ENCODE measurements around the gene BOD1L1. TPM values are rescaled to one million over a fixed set of nuclear protein-coding genes. Genes with fewer than 3 reads are reported as not detected.

Gene BOD1L1
- total RNA-seq, 4 donors from 2014 or later, result 34.6 to 45.3 (median 35.4) TPM

DNA sequence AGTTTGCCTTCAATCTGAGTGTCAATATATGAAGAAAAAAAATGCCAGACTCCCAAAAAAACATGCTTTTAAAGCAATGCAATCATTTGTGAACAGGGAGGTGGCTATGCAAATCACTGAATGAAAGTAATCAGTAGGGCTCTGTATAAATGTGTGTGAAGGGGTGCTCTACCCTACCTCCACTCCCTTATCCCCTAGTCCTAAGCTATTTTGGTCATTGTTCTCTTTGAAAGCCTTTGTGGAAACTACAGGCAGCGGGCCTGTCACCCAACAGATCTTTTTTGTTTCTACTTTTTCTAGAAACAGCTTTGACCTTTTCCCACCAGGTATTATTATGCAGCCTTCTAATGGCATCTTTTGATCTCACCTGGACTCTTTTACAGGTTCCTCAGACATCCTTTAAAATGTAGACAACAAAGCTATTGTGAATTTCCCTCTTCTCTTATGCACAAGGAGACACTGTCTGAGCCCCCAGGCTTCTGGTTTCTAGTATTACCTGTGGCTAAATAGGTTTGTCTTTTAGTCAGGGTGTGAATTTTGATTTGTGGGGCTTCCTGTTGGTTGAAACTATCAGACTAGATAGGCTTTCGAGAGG, 9.2 kb downstream of the BOD1L1 start:
- Histone ChIP-seq H3K9me3 (no peaks in the 10 kb centered on the region), H3K36me3 (peaks cover 10 to 68% of the 10 kb centered on the region in 2 donors), H3K4me1 (peaks cover 0 to 17% (median 0%) of the 10 kb centered on the region in 3 donors), H3K27me3 (no peaks in the 10 kb centered on the region), H3K27ac (no peak overlapping the region), H3K4me3 (no peak overlapping the region)
- WGBS, 2 donors (ENCODE audit: low coverage in 1 of 2), result 76 to 83% methylated on average over 1 to 2 of the region's 2 CpGs
- no peak for ATAC-seq
- TF ChIP-seq POLR2A (IDR thresholded peaks at IDR 0.05) (no peak), POLR2AphosphoS5 (IDR thresholded peaks at IDR 0.05) (no peak), EP300 (IDR thresholded peaks at IDR 0.05) (no peak)
- TF ChIP-seq, protein P1, sequence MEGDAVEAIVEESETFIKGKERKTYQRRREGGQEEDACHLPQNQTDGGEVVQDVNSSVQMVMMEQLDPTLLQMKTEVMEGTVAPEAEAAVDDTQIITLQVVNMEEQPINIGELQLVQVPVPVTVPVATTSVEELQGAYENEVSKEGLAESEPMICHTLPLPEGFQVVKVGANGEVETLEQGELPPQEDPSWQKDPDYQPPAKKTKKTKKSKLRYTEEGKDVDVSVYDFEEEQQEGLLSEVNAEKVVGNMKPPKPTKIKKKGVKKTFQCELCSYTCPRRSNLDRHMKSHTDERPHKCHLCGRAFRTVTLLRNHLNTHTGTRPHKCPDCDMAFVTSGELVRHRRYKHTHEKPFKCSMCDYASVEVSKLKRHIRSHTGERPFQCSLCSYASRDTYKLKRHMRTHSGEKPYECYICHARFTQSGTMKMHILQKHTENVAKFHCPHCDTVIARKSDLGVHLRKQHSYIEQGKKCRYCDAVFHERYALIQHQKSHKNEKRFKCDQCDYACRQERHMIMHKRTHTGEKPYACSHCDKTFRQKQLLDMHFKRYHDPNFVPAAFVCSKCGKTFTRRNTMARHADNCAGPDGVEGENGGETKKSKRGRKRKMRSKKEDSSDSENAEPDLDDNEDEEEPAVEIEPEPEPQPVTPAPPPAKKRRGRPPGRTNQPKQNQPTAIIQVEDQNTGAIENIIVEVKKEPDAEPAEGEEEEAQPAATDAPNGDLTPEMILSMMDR (IDR thresholded peaks at IDR 0.05), result no peak

DNA sequence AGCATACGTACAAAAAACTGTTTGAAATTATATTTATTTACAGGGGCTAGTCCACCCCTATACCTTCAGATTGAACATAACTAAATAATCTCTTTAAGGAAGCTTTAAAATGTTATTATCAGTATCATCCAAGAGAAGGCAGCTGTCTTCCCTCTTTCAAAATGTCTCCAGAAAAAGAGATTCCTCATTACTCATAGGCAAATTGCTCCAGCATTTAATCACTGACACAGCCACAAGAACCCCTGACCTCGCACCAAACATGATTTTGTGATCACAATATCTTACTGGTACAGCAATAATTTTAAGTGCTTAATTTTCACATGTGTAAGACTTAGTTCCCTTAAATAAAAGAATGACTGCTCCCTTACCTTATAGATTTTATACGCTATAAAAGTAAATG, 9.7 kb downstream of the BOD1L1 start:
- no peak for TF ChIP-seq POLR2A (IDR thresholded peaks at IDR 0.05)
- TF ChIP-seq, protein P1 (IDR thresholded peaks at IDR 0.05), result no peak
- TF ChIP-seq EP300 (IDR thresholded peaks at IDR 0.05), result no peak
- TF ChIP-seq POLR2AphosphoS5 (IDR thresholded peaks at IDR 0.05), result no peak
- H3K4me1 ChIP-seq, result peaks cover 0 to 12% (median 0%) of the 10 kb centered on the region in 3 donors
- 67 to 80% methylated on average over 3 of the region's 3 CpGs for WGBS, 2 donors (ENCODE audit: low coverage in 1 of 2)
- H3K36me3 ChIP-seq, result peaks cover 14 to 73% of the 10 kb centered on the region in 2 donors
- no peak overlapping the region for H3K4me3 ChIP-seq
- no peak for ATAC-seq
- no peak overlapping the region for H3K27ac ChIP-seq
- no peaks in the 10 kb centered on the region for H3K9me3 ChIP-seq
- H3K27me3 ChIP-seq, result no peaks in the 10 kb centered on the region

DNA sequence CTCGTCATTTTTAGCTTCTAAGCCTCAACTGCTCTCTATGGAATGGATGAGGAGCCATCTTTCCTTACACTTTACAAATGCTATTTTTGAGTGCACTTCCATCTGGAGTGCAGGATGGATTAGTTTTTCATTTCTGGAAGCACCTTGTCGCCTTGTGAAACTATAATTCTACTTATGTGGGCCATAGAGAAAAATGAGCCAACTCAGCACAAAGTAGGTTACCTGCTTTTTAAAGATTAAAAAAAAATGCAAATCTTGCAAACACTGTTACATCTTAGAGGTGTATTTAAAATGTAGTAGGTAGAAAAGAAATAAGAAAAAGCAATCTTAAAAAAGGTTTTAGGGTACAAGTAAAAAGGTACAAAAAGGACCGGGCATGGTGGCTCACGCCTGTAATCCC, 10.9 kb downstream of the BOD1L1 start:
- H3K9me3 ChIP-seq, result no peaks in the 10 kb centered on the region
- H3K27ac ChIP-seq, result no peak overlapping the region
- no peak for ATAC-seq
- 88 to 93% methylated on average over 4 of the region's 4 CpGs for WGBS, 2 donors (ENCODE audit: low coverage in 1 of 2)
- TF ChIP-seq POLR2AphosphoS5 (IDR thresholded peaks at IDR 0.05), result no peak
- peaks cover 14 to 85% of the 10 kb centered on the region in 2 donors for H3K36me3 ChIP-seq
- peaks cover 0 to 9% (median 0%) of the 10 kb centered on the region in 3 donors for H3K4me1 ChIP-seq
- H3K4me3 ChIP-seq, result no peak overlapping the region
- no peaks in the 10 kb centered on the region for H3K27me3 ChIP-seq

DNA sequence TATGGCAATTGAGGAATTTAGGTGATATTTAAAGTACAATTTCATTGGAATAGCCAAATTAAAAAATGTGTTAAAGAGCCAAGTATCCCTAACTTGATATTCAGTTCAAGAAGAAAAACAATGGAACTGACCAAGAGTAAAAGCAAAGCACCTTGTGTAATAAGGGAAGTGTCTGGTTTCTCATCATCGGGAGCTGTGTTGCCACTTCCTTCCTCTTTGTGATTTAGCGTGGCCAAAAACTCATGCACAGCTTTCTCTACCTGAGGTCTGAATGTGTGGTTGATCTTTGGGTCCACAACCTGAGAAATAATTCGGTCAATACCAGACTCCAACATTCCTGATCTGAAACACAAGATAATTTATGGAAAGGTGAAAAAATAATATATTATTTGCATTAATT, 12.4 kb downstream of the BOD1L1 start:
- 79 to 85% methylated on average over 3 of the region's 3 CpGs for WGBS, 2 donors (ENCODE audit: low coverage in 1 of 2)

DNA sequence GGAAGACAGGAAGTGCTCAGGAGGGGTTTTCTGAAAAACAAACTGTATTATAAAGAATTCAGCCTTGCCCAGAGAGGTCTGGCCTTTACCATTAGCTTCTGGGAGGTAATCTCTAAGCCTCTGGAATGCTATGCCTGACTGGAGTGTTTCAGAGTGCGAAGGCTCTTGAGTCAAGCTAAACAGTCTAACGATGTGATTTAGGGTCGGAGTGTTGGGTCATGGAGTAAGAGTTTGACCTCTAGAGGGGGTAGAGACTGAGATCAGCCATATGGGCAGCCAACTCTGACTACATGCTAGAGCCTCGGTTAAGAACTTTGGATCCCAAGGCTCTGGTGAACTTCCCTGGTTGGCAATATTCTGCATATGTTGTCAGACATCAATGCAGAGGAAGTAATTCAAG, 15.0 kb downstream of the BOD1L1 start:
- ATAC-seq, result no peak
- no peaks in the 10 kb centered on the region for H3K9me3 ChIP-seq
- peaks cover 0 to 9% (median 0%) of the 10 kb centered on the region in 3 donors for H3K4me1 ChIP-seq
- H3K36me3 ChIP-seq, result peaks cover 14 to 100% of the 10 kb centered on the region in 2 donors
- H3K27ac ChIP-seq, result no peak overlapping the region
- WGBS, 2 donors (ENCODE audit: low coverage in 1 of 2), result 71 to 80% methylated on average over 1 to 4 of the region's 4 CpGs
- TF ChIP-seq, protein P1 (IDR thresholded peaks at IDR 0.05), result no peak
- TF ChIP-seq POLR2A (IDR thresholded peaks at IDR 0.05) (no peak), POLR2AphosphoS5 (IDR thresholded peaks at IDR 0.05) (no peak), EP300 (IDR thresholded peaks at IDR 0.05) (no peak)
- H3K27me3 ChIP-seq, result no peaks in the 10 kb centered on the region
- no peak overlapping the region for H3K4me3 ChIP-seq

More for the DNA sequence above, 12.4 kb downstream of the BOD1L1 start:
- Histone ChIP-seq H3K9me3 (no peaks in the 10 kb centered on the region), H3K27ac (no peak overlapping the region), H3K27me3 (no peaks in the 10 kb centered on the region), H3K4me1 (peaks cover 0 to 9% (median 0%) of the 10 kb centered on the region in 3 donors), H3K4me3 (no peak overlapping the region), H3K36me3 (peaks cover 14 to 100% of the 10 kb centered on the region in 2 donors)
- TF ChIP-seq POLR2A (IDR thresholded peaks at IDR 0.05) (no peak), POLR2AphosphoS5 (IDR thresholded peaks at IDR 0.05) (no peak), EP300 (IDR thresholded peaks at IDR 0.05) (no peak)
- TF ChIP-seq, protein P1 (IDR thresholded peaks at IDR 0.05), result no peak
- ATAC-seq, result no peak
